HG02970 (cell line): ENCODE results near the gene LRAT.
A peak's percentile ranks its signal among the peaks of the same experiment; 100 is the strongest.
"Not testable (repeated sequence)": the region's sequence is repeated elsewhere in the genome, so short reads cannot be mapped to it uniquely, and the experiment has no call there.

ENCODE experiments used
- ATAC-seq: cut with Tn5 transposase; IDR thresholded peaks from one replicate; pipeline ENCODE4 v1.9.1; 2021; ENCODE audit warnings: mild to moderate bottlenecking, moderate library complexity, moderate number of reproducible peaks; ENCODE audit not compliant: unreplicated experiment, low FRiP score

The LRAT gene

DNA sequence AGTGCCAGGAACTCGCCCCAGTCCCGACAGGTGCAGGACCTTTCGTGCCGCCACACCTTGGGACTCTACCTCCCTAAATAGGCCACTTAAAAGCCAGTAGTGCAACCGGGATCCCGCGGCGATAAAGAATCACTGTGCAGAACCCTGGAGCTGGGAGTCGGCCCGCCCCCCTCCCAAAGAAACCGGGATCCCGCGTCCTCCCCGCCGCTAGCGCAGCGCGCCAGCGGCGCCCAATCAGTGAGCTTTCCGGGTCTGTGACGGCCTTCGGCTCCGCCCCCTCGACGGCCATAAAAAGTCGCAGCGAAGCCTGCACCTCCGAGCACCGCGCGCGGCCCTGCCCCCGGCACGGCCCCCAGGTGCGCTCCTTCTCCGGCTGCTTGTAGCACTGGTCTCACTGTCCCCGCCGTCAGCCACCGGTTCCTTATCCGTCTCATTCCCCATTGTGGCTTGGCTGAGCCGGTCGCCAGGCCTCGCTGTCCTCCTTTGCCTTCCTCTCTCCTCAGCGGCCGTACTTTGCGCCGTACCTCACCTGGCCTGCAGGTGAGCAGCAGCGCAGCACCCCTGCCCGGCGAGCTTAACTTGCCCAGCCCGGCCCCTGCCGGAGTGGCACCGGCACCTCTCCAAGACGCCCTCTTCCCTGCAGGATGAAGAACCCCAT lies at the start of gene LRAT:
TSS of gene LRAT (plus strand) at position 318 of the 658 bp plus-strand sequence. CDS start at position 645, 327 bp downstream.
- ATAC-seq: no peak

DNA sequence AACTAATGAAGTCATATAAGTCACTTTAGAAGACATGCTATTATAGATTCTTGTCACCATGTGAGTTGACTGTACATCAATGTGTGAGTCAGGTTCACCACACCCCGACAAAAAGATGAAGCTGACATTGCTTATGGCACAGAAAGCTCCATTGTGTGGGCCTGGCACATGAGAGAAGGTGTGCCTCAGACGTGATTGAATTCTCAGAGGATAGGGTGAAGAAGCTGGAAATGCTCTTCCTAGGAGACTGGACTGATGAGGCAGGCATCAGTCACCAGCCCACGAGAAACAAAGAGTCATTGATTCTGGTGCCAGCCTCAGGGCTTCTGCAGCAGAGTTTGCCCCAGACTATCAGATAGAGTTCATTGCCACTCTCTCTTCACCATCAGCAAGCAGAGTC lies 35.9 kb upstream of the LRAT start:
- no peak for ATAC-seq

DNA sequence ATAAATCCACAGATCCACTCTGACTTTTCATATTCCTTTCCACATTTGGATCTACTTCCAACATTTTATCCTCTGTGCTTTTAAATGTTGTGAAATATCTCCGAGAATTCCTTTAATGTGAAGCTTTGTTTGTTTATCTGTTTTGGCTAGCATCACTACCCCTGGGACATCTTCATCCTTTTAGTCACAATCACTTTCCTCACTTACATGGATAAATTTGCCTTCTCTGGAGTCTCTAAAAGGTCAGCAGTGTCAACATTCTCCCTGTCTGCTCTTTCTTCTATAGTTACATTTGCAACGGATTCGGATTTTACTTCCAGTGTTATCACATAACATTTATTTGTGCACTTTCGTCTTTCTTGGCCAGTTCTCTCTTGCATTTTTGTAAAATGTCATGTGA lies 34.2 kb upstream of the LRAT start:
- ATAC-seq: no peak

DNA sequence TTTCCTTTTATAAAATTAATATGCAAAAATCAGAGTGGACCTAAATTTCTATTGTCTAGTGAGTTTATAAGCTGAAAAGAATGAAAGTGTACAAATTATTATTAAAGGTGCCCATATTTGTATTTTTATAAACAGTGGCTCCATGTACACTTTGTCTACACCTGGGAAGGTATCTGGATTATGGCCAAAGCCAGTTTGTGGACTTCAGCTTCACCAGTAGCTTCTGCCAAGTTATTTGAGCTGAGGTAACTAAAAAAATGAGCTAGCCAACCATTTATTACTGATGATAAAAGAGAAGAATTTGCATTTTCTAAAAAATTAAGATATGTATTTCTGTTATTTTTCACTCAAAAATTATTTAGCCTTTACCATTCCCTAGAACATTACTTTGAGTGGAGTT lies 32.3 kb upstream of the LRAT start:
- ATAC-seq: no peak

DNA sequence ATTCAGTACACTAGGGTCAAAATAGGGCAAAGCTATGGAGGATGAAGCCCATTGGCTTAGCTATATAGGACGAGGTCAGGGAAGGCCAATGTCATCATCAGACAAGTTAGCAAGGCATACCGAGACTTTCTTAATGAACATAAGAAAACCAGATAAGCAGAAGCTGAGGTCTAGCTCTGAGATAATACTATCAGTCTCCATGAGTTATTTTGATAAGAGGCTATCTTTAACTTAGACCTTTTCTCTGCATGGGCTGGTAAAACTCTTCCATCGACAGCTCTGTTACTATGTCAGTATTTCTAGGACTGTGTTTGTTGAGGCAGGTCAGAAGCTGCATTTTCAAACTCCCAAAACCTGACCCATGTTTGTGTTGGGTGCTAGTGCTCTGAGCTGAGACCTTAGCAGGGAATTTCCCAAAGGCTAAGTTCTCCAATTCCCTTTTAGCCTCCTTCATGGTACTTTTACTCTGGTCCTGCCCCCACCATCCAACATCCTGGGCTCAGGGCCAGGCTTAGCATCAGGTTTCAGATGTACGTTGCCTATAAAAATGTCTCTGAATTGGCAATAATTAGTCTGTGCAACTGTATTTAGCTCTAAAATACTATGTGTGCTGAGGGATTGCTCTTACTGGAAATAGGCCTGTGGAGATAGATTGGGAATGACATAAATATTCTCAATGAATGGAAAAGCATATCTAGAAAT lies 29.3 kb upstream of the LRAT start:
- no peak for ATAC-seq

DNA sequence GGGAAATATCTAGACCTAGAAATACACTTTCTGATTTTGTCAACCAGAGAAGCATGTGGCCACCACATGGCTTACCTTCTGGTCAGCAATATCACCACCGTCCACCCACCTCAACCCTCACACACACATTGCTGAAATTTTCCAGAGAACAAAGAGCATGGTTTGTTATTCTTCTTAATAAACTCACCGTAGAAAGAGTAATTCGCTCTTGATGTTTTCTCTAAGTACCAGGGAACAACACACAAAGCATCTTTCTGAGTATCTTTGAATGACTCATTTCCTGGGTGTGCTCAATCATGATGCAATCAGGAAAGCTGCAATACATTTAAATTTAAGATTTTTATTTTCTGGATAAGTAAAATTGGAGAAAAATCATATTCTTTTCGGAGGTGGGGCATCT lies 24.7 kb upstream of the LRAT start:
- no peak for ATAC-seq

DNA sequence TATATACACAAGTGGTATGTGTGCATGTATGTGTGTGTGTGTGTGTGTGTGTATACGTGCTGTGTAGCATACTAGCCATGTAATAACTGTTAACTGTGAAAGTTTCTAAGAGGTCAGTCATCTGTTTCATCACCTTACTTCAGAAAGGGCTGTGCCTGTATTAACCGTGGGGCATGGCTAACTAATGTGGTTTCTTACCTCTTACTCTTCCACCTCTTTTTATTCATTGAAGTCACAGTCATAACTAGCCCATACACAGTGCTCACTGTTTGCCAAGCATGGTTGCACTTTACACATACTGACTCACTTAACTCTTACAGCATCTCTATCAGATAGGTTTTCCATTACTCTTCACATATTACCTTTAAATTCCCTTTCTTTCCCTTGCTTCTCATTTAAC lies 23.7 kb upstream of the LRAT start:
- ATAC-seq: peak; percentile 70

DNA sequence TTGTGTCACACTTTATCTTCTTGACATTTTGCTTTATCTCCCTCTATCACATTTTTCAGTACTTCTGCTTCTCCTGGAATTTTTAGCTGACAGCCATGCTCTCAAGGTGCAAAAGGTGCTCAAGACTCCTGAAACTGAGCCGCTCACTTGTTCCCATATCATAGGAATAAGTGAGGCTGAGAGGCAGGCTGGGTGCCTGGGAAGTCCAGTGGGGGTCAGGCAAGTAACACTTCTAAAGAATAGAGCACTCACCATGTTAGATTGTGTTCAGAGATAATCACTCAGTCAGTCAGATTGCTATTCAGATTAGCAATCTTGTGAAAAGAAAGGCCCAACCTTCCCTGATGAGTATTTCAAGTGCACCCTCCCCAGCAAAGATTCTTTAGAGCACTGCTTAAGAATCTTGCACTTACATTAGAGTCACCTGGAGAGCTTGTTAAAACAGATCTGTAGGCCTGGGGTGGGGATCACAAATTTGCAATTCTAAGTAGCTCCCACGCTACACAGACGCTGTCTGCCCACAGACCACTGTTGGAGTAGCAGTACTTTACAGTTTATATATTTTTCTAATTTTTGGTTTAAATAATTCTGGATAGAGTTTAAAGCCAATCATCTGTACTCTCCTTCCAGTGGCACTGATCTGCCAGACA lies 23.1 kb upstream of the LRAT start:
- ATAC-seq: no peak

DNA sequence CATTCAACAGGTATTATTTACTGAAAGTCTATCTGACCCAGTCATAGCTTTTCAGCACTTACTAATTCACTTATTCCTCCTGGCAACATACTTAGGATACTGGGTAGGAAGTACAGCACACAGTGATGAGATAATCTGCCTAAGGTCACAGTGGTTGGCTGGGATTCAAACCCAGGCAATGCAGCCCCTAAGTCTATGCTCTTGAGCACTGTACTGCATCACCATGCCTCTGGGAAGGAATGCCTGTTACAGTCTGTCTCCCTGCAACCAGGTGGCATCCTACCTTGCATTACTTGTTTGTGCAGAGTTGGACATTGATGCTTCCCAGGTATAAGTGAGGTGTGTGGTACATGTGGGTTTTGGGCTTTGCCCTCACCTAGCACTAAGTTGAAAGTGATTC lies 21.5 kb upstream of the LRAT start:
- ATAC-seq: no peak

DNA sequence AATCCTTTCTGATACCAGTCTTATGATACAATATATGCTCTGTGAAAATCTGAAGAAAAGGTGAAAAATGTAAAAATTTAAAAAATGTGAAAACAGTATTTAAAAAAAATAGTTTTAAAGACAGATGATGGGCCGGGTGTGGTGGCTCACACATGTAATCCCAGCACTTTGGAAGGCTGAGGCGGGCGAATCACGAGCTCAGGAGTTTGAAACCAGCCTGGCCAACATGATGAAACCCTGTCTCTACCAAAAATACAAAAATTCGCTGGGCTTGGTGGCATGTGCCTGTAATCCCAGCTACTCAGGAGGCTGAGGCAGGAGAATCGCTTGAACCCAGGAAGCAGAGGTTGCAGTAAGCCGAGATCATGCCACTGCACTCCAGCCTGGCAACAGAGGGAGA lies 20.2 kb upstream of the LRAT start:
- ATAC-seq: not testable (repeated sequence)

DNA sequence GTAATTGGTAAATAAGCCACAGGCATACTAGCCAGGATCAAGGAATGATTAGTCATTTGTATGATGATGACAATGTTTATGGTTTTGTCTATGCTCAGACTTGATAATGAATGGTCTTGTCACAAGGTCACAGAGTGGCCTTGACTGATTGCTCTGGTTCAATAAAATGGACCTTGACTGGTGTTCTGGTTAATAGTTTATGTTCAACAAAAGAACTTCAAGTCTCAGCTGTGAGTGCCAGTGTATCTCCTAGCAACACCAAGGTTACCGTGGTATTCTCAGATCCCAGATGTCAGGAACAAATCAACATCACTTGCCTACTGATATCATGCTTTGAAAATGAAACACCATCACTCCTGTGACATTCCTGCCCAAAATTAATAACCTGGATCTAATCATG lies 16.3 kb upstream of the LRAT start:
- no peak for ATAC-seq

DNA sequence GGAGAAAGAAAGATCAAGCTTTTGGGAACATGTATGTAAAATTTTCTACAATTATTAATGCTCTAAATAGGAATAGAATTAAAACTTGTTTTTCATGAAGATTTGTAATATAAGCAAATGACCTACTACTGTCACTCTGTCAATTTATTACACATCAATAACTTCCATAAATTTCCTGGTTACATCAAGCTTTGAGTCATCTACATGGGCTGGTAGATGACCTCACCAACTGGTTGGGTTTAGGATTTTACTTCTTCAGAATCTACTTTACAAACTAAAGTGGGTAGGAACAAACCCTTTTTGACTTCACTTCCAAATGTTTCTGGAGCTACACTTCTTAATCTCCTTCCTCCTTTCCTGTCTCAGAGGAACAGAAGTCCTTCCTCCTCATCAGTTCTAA lies 12.0 kb upstream of the LRAT start:
- no peak for ATAC-seq

DNA sequence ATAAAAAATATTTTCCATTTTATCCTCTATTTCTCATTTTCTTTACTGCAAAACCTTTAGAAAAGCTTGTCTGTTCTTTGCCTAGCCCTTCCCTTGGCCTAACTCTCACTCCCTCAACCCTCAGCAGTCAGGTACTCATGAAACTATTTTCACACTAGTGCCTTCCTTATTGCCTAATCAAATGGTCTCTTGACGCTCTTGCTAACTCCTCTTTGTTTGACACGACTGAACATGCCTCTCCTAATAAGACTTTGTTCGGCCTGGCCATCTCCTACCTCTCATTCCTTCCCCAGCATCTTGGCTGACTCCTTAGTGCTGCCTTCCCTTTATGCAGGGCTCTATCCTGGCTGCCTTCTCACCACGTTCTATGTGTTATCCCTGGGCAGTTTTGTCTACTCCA lies 11.1 kb upstream of the LRAT start:
- ATAC-seq: no peak

DNA sequence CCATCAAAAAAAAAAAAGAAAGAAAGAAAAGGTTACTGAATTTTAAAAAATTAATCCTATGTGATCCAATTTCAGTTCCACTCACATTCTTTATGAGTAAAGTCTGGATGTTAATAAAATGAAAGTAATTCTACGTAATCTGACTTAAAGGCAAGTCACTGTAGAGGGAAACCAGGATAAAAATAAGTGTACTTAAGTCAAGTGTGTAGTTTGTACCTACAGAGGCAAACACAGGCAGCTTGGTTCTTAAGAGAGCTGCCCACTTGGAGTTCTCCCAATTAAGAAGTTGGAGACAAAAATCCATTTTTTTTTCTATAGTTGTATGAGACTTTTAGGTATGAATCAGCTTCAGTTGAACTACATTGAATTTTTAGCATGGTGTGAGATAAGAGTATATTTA lies 7.0 kb upstream of the LRAT start:
- ATAC-seq: no peak

DNA sequence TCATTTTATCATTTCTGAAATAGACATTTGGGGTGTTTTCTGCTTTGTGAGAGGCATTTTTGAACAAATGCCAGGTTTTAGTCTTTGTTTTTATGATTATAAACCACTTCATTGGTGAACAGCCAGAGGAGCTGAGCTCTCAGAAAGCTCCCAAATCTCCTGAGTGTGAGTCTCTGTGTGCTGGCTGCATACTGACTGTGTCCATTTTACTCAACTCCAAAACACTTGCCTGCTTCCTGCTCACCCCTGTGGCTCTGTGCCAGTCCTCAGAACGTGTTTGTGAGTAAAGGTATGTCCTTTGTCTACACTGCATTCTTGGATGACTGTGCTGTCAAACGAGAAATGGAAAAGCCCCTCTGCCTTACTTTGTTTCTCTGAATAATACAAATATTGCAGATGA lies 5.4 kb upstream of the LRAT start:
- ATAC-seq: no peak

DNA sequence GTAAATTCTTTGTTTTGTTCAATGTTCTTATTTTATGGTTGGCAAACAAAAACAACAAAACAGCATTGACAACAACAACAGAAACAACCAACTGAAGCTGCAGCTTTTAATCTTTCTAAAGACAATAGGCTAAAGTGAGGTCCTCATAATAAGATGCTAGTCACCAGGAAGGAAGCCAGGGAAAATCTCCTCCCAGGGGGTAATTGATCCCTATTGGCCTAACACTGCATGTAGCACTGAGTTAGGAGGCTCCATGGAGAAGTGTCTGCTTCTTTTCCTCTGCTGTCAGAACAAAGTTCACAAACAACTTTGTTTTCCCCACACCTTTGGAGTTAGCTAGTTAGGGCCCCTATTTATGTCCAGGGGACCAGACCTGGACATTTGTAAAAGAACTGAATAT lies 4.7 kb upstream of the LRAT start:
- ATAC-seq: no peak

DNA sequence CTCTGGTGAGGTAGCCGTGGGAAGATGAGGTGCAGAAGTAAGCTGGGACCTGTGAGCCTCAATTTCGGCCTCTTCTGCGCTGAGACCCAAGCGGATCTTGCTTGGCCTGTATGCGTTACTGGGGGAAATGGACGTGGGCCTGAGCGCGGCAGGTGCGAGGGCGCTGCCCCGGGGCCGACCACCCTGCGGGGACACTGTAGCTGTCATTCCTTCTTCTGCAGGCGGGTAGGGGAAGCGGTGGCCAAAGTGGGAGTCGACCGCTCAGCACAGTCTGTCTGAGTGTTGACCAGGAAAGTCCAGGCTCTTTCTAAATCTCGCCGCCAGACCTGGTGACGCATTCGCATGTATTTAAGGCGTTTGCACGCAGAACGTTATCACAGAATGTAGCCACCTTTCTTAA lies 3.3 kb upstream of the LRAT start:
- ATAC-seq: no peak

DNA sequence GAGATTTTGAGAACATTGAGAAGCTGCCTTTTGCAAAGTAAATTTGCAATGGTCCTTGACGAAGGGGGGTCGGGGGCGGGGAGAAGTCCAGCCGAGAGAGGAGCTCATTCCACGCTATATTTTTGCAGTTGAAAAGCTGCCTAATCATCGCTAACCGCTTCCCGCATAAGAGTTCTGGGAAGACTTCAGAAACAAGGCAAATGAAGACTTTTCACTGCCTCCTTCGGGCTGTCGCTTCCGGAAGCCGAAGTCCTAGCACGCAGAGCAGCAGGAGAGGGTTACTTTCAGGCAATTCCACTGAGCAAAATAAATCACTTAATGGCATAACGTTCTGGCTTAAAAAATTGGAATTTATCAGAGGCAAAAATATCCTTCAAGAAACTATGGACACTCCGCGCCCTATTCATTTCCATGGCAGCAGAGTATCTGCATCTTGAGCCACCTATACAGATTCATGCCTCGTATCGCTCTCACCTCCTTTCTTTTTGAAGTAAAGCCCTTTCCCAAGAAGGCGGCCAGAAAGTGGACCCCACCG lies 2.6 kb upstream of the LRAT start:
- no peak for ATAC-seq

DNA sequence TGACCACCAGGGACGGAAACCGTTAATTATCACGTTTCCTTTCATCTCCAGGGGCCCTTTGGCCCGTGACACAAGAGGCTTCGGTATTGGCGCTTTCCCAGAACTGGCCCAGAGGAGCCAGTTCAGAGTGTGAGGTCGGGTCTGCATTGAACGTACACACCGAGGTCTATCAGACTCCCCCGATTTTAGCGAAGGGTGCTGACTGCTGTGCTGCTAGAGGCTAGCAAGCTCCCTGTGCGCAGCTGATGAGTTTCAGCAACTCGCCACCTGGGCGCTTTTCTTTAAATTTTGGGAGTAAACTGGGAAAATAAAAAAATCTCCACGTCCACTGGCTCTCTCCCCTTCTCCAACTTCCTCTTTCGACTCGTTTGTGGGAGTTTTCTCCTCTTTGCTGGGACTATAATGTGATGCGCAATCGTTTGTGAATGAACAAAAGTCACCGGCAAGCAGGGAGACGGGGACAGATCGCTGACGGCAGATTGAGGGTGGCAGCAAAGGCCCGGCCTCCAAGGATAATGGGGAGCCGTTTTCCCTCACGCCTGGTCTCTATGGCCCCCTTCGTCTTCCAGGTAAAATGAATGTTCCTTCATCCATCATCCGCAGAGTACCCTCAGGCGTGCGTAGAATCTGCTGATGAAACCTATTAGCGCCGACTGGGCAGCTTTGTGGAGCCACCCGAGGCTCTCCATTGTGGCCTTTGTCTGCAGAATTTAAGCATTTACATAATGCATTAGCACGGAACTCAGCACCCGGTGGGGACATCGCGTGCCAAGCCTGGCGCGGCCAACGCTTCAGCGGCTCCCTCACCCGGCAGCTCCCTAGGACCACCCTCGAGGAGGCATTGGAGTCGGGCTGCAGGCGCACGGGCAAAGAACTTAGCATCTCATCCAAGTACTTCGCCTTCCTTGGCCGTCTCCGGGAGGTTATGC lies 1.6 kb upstream of the LRAT start:
- ATAC-seq: no peak

DNA sequence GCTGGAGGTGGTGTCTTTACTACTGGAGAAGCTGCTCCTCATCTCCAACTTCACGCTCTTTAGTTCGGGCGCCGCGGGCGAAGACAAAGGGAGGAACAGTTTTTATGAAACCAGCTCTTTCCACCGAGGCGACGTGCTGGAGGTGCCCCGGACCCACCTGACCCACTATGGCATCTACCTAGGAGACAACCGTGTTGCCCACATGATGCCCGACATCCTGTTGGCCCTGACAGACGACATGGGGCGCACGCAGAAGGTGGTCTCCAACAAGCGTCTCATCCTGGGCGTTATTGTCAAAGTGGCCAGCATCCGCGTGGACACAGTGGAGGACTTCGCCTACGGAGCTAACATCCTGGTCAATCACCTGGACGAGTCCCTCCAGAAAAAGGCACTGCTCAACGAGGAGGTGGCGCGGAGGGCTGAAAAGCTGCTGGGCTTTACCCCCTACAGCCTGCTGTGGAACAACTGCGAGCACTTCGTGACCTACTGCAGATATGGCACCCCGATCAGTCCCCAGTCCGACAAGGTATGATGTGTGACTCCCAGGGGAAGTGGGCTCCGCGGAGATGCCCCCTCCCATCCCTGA lies 634 bp downstream of the LRAT start:
- ATAC-seq: no peak
